Measurements from ENCODE around the gene RNF112.

DNA sequence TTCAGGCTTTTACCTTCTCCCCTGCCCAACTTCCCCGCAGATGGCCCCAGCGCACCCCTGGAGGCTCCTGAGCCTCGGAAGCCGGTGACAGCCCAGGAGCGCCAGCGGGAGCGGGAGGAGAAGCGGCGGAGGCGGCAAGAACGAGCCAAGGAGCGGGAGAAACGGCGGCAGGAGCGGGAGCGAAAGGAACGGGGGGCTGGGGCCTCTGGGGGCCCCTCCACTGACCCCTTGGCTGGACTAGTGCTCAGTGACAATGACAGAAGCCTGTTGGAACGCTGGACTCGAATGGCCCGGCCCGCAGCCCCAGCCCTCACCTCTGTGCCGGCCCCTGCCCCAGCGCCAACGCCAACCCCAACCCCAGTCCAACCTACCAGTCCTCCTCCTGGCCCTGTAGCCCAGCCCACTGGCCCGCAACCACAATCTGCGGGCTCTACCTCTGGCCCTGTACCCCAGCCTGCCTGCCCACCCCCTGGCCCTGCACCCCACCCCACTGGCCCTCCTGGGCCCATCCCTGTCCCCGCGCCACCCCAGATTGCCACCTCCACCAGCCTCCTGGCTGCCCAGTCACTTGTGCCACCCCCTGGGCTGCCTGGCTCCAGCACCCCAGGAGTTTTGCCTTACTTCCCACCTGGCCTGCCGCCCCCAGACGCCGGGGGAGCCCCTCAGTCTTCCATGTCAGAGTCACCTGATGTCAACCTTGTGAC is 29.1 kb upstream of the RNF112 start:
- TF ChIP-seq, protein P1, sequence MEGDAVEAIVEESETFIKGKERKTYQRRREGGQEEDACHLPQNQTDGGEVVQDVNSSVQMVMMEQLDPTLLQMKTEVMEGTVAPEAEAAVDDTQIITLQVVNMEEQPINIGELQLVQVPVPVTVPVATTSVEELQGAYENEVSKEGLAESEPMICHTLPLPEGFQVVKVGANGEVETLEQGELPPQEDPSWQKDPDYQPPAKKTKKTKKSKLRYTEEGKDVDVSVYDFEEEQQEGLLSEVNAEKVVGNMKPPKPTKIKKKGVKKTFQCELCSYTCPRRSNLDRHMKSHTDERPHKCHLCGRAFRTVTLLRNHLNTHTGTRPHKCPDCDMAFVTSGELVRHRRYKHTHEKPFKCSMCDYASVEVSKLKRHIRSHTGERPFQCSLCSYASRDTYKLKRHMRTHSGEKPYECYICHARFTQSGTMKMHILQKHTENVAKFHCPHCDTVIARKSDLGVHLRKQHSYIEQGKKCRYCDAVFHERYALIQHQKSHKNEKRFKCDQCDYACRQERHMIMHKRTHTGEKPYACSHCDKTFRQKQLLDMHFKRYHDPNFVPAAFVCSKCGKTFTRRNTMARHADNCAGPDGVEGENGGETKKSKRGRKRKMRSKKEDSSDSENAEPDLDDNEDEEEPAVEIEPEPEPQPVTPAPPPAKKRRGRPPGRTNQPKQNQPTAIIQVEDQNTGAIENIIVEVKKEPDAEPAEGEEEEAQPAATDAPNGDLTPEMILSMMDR (IDR thresholded peaks at IDR 0.05): no peak
- TF ChIP-seq EP300 (IDR thresholded peaks at IDR 0.05): no peak
